ENCODE data around the gene BEAN1. TPM values are rescaled to one million over a fixed set of nuclear protein-coding genes. Genes with fewer than 3 reads are reported as not detected.
"Not testable (repeated sequence)": the region's sequence is repeated elsewhere in the genome, so short reads cannot be mapped to it uniquely, and the experiment has no call there.

The BEAN1 gene
- polyA plus RNA-seq, 3 donors: 0.12 to 0.81 TPM; not detected in 1

GRCh38 chr16:66512272-66513110, 85.4 kb downstream of the BEAN1 start:
- Histone ChIP-seq H3K4me2 (replicated peaks; ENCODE audit: extremely low read depth, low read length, poor library complexity, severe bottlenecking) (no peak overlapping the region), H4K20me1 (ENCODE audit: insufficient read depth, low read length) (no peaks in the 10 kb centered on the region), H3K4me1 (ENCODE audit: control insufficient read depth in 1 of 2, insufficient read depth in 2 of 2, low read length in 2 of 2) (peaks cover 51 to 60% of the 10 kb centered on the region in 2 donors), H3K9ac (ENCODE audit: insufficient read depth, low read length, poor library complexity, severe bottlenecking) (no peak overlapping the region), H3K9me3 (replicated peaks in 1 of 2; ENCODE audit: control insufficient read depth in 1 of 2, insufficient read depth in 1 of 2, low read length in 2 of 2) (no peaks in the 10 kb centered on the region), H2AFZ (ENCODE audit: insufficient read depth, low read depth, low read length, poor library complexity, severe bottlenecking) (no peak overlapping the region), H3K36me3 (replicated peaks in 1 of 2; ENCODE audit: control insufficient read depth in 1 of 2, insufficient read depth in 2 of 2, low read length in 2 of 2) (peaks cover 36 to 58% of the 10 kb centered on the region in 2 donors), H3K27me3 (ENCODE audit: control insufficient read depth in 2 of 2, insufficient read depth in 2 of 2, low read length in 2 of 2) (no peaks in the 10 kb centered on the region), H3K4me3 (replicated peaks in 1 of 3; ENCODE audit: low read depth in 2 of 3, low read length in 3 of 3) (no peak overlapping the region), H3K27ac (ENCODE audit: low read depth in 1 of 2, low read length in 2 of 2) (peak overlapping the region; percentile 56 to 72), H3K79me2 (ENCODE audit: insufficient read depth, low read length) (peaks cover 8% of the 10 kb centered on the region)
- TF ChIP-seq, protein P1, sequence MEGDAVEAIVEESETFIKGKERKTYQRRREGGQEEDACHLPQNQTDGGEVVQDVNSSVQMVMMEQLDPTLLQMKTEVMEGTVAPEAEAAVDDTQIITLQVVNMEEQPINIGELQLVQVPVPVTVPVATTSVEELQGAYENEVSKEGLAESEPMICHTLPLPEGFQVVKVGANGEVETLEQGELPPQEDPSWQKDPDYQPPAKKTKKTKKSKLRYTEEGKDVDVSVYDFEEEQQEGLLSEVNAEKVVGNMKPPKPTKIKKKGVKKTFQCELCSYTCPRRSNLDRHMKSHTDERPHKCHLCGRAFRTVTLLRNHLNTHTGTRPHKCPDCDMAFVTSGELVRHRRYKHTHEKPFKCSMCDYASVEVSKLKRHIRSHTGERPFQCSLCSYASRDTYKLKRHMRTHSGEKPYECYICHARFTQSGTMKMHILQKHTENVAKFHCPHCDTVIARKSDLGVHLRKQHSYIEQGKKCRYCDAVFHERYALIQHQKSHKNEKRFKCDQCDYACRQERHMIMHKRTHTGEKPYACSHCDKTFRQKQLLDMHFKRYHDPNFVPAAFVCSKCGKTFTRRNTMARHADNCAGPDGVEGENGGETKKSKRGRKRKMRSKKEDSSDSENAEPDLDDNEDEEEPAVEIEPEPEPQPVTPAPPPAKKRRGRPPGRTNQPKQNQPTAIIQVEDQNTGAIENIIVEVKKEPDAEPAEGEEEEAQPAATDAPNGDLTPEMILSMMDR (IDR thresholded peaks at IDR 0.05): no peak
- peaks cover 0 to 2% (median 0%) of the 10 kb centered on the region in 3 donors for H3K27me3 Mint-ChIP-seq (ENCODE audit: low read depth in 3 of 3)
- H3K9me3 Mint-ChIP-seq: no peaks in the 10 kb centered on the region
- H3K27ac Mint-ChIP-seq: peak overlapping the region; percentile 80 to 93 (median 89)
- peaks cover 65% of the 10 kb centered on the region for H3K4me1 Mint-ChIP-seq
- WGBS (ENCODE audit: insufficient coverage): 74% methylated on average over 13 of the region's 15 CpGs
- peaks cover 70 to 83% of the 10 kb centered on the region in 2 donors for H3K36me3 Mint-ChIP-seq
- intact Hi-C loops (cut with micrococcal nuclease): loop anchor here in 1 of 2 donors (10.0 kb wide), 1 partner anchor 308 kb away; no protein-coding TSS in a partner anchor
- peak in 2 of 3 donors; percentile 46 to 56 for DNase-seq
- peak overlapping the region in 1 of 2 donors; percentile 35 for H3K4me3 Mint-ChIP-seq

DNA sequence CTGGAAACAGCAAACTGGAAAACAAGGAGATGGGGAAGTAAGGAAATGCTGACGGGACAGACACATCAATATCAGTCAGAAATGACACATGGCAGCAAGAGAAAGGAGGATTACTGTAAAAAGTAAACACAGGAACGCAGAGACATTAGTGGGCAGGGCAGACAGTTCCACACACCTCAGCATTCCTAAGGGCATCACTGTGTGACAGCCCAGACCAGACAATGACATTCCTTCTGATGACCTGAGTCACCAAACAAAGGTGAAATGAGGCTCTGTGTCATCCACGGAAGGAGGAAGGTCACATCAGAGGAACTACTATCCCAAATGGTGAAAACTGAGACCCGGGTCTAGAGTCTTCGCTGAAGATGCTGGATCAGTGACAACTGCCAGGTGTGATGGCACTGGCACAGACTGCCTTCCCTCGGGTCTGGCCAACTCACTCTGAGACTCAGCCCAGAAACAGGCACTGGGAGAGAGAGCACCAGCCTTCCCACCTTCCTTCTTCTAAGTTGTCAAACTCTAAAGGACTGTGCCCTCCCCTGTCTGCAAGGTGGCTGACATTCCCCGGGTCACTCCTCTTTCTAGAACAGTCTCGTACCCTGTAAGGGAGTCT, 86.1 kb downstream of the BEAN1 start:
- WGBS (ENCODE audit: insufficient coverage): 81% methylated on average over 4 of the region's 8 CpGs
- no peaks in the 10 kb centered on the region for H4K20me1 ChIP-seq (ENCODE audit: insufficient read depth, low read length)

GRCh38 chr16:66514391-66514790, 87.3 kb downstream of the BEAN1 start:
- H3K9me3 Mint-ChIP-seq; H3K27me3 Mint-ChIP-seq (ENCODE audit: low read depth in 3 of 3); H3K4me3 ChIP-seq (replicated peaks in 1 of 3; ENCODE audit: low read depth in 2 of 3, low read length in 3 of 3); H3K27me3 ChIP-seq (ENCODE audit: control insufficient read depth in 2 of 2, insufficient read depth in 2 of 2, low read length in 2 of 2); H2AFZ ChIP-seq (ENCODE audit: insufficient read depth, low read depth, low read length, poor library complexity, severe bottlenecking); H3K4me2 ChIP-seq (replicated peaks; ENCODE audit: extremely low read depth, low read length, poor library complexity, severe bottlenecking); H3K9me3 ChIP-seq (replicated peaks in 1 of 2; ENCODE audit: control insufficient read depth in 1 of 2, insufficient read depth in 1 of 2, low read length in 2 of 2); H3K9ac ChIP-seq (ENCODE audit: insufficient read depth, low read length, poor library complexity, severe bottlenecking); DNase-seq; H3K27ac ChIP-seq (ENCODE audit: low read depth in 1 of 2, low read length in 2 of 2); H4K20me1 ChIP-seq (ENCODE audit: insufficient read depth, low read length); H3K4me3 Mint-ChIP-seq: not testable (repeated sequence)
- intact Hi-C loops (cut with micrococcal nuclease): loop anchor here (2.0 to 10.0 kb wide), 2 partner anchors 36 to 310 kb away; no protein-coding TSS in a partner anchor
- peaks cover 25% of the 10 kb centered on the region for H3K79me2 ChIP-seq (ENCODE audit: insufficient read depth, low read length)
- Mint-ChIP-seq H3K4me1 (peaks cover 77% of the 10 kb centered on the region), H3K36me3 (peaks cover 63 to 90% of the 10 kb centered on the region in 2 donors), H3K27ac (peak overlapping the region in 6 of 7 donors; percentile 38 to 100 (median 100))
- WGBS (ENCODE audit: insufficient coverage): 96% methylated on average over 5 of the region's 17 CpGs
- H3K4me1 ChIP-seq (ENCODE audit: control insufficient read depth in 1 of 2, insufficient read depth in 2 of 2, low read length in 2 of 2): peaks cover 70 to 74% of the 10 kb centered on the region in 2 donors
- peaks cover 27 to 39% of the 10 kb centered on the region in 2 donors for H3K36me3 ChIP-seq (replicated peaks in 1 of 2; ENCODE audit: control insufficient read depth in 1 of 2, insufficient read depth in 2 of 2, low read length in 2 of 2)

More for the DNA sequence above, 86.1 kb downstream of the BEAN1 start:
- Mint-ChIP-seq H3K27me3 (ENCODE audit: low read depth in 3 of 3) (peaks cover 0 to 2% (median 0%) of the 10 kb centered on the region in 3 donors), H3K9me3 (no peaks in the 10 kb centered on the region), H3K27ac (peak overlapping the region; percentile 80 to 93 (median 89)), H3K4me1 (peaks cover 71% of the 10 kb centered on the region), H3K4me3 (no peak overlapping the region), H3K36me3 (peaks cover 67 to 82% of the 10 kb centered on the region in 2 donors)
- TF ChIP-seq, protein P1 (IDR thresholded peaks at IDR 0.05): no peak
- no peak overlapping the region for H3K9ac ChIP-seq (ENCODE audit: insufficient read depth, low read length, poor library complexity, severe bottlenecking)
- peaks cover 34 to 51% of the 10 kb centered on the region in 2 donors for H3K36me3 ChIP-seq (replicated peaks in 1 of 2; ENCODE audit: control insufficient read depth in 1 of 2, insufficient read depth in 2 of 2, low read length in 2 of 2)
- no peak overlapping the region for H3K4me2 ChIP-seq (replicated peaks; ENCODE audit: extremely low read depth, low read length, poor library complexity, severe bottlenecking)
- H3K9me3 ChIP-seq (replicated peaks in 1 of 2; ENCODE audit: control insufficient read depth in 1 of 2, insufficient read depth in 1 of 2, low read length in 2 of 2): no peaks in the 10 kb centered on the region
- H3K79me2 ChIP-seq (ENCODE audit: insufficient read depth, low read length): peaks cover 15% of the 10 kb centered on the region
- H3K27me3 ChIP-seq (ENCODE audit: control insufficient read depth in 2 of 2, insufficient read depth in 2 of 2, low read length in 2 of 2): no peaks in the 10 kb centered on the region
- DNase-seq: peak in 2 of 3 donors; percentile 46 to 60
- H2AFZ ChIP-seq (ENCODE audit: insufficient read depth, low read depth, low read length, poor library complexity, severe bottlenecking): no peak overlapping the region
- H3K4me3 ChIP-seq (replicated peaks in 1 of 3; ENCODE audit: low read depth in 2 of 3, low read length in 3 of 3): no peak overlapping the region
- intact Hi-C loops (cut with micrococcal nuclease): loop anchor here in 1 of 2 donors (10.0 kb wide), 1 partner anchor 308 kb away; no protein-coding TSS in a partner anchor
- peak overlapping the region; percentile 56 to 72 for H3K27ac ChIP-seq (ENCODE audit: low read depth in 1 of 2, low read length in 2 of 2)
- peaks cover 59 to 67% of the 10 kb centered on the region in 2 donors for H3K4me1 ChIP-seq (ENCODE audit: control insufficient read depth in 1 of 2, insufficient read depth in 2 of 2, low read length in 2 of 2)
